Measurements from ENCODE around the gene ANKMY1.

ANKMY1 gene

GRCh38 chr2:240529344-240529999 lies 28.3 kb downstream of the ANKMY1 start:
- Histone ChIP-seq H3K9ac (no peak overlapping the region), H3K4me2 (ENCODE audit: low read length) (no peak overlapping the region), H3K79me2 (peaks cover 2% of the 10 kb centered on the region), H3K27ac (no peak overlapping the region), H3K4me3 (ENCODE audit: low read depth, low read length) (no peak overlapping the region), H3K9me3 (ENCODE audit: control insufficient read depth, low read length) (no peaks in the 10 kb centered on the region), H3K27me3 (ENCODE audit: control insufficient read depth, insufficient read depth, low read length) (no peaks in the 10 kb centered on the region), H3K4me1 (no peaks in the 10 kb centered on the region), H3K36me3 (ENCODE audit: control insufficient read depth, insufficient read depth, low read length) (no peaks in the 10 kb centered on the region), H2AFZ (no peak overlapping the region)
- TF ChIP-seq CTCF (IDR thresholded peaks at IDR 0.05): no peak

DNA sequence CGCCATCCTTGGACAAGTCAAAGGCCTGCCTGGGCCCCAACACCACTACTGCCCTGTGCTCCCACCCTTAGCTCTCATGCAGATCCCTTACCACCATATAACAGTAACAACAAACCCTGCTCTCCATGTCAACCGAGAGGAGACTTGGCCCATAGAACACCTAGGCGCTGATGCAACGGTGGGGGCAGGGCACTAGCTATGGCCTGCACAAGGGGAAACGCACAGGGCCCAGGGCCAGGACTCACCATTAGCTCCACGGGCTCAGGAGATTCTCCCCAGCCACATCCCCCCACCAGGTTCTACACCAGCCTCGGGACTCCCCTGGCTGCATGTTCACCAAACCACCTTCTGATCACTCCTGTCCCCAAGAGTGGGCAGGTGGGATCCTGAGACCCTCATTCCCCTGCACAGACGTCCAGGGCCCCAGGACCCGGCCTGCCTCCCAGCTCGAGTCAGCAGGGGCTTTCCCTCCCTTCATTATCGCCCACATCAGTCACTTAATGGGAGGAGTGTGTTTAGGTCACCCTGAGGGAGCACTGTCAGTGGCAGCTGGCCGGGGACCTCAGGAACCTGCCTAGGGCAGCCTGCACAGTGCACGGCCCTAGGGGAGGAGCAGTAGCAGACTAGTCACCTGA lies 29.3 kb downstream of the ANKMY1 start:
- Histone ChIP-seq H3K36me3 (ENCODE audit: control insufficient read depth, insufficient read depth, low read length) (no peaks in the 10 kb centered on the region), H3K9me3 (ENCODE audit: control insufficient read depth, low read length) (no peaks in the 10 kb centered on the region), H3K27me3 (ENCODE audit: control insufficient read depth, insufficient read depth, low read length) (no peaks in the 10 kb centered on the region)

GRCh38 chr2:240527153-240527750 lies 30.5 kb downstream of the ANKMY1 start:
- Histone ChIP-seq H3K4me3 (ENCODE audit: low read depth, low read length) (no peak overlapping the region), H3K4me1 (no peaks in the 10 kb centered on the region), H3K79me2 (peaks cover 2% of the 10 kb centered on the region), H2AFZ (no peak overlapping the region), H3K9ac (no peak overlapping the region), H3K4me2 (ENCODE audit: low read length) (no peak overlapping the region), H3K27ac (no peak overlapping the region), H3K9me3 (ENCODE audit: control insufficient read depth, low read length) (no peaks in the 10 kb centered on the region), H3K27me3 (ENCODE audit: control insufficient read depth, insufficient read depth, low read length) (no peaks in the 10 kb centered on the region), H3K36me3 (ENCODE audit: control insufficient read depth, insufficient read depth, low read length) (no peaks in the 10 kb centered on the region)
- no peak for TF ChIP-seq CTCF (IDR thresholded peaks at IDR 0.05)

More for the DNA sequence above, 29.3 kb downstream of the ANKMY1 start:
- Histone ChIP-seq H3K4me2 (ENCODE audit: low read length) (no peak overlapping the region), H3K4me3 (ENCODE audit: low read depth, low read length) (no peak overlapping the region), H3K27ac (no peak overlapping the region), H2AFZ (no peak overlapping the region), H3K9ac (no peak overlapping the region), H3K4me1 (no peaks in the 10 kb centered on the region), H3K79me2 (peaks cover 2% of the 10 kb centered on the region)
- no peak for TF ChIP-seq CTCF (IDR thresholded peaks at IDR 0.05)

GRCh38 chr2:240526521-240526920 lies 31.3 kb downstream of the ANKMY1 start:
- Histone ChIP-seq H2AFZ (no peak overlapping the region), H3K9me3 (ENCODE audit: control insufficient read depth, low read length) (no peaks in the 10 kb centered on the region), H3K9ac (no peak overlapping the region), H3K4me3 (ENCODE audit: low read depth, low read length) (no peak overlapping the region), H3K36me3 (ENCODE audit: control insufficient read depth, insufficient read depth, low read length) (peaks cover 2% of the 10 kb centered on the region), H3K79me2 (peaks cover 2% of the 10 kb centered on the region), H3K4me1 (no peaks in the 10 kb centered on the region), H3K27ac (no peak overlapping the region), H3K4me2 (ENCODE audit: low read length) (no peak overlapping the region), H3K27me3 (ENCODE audit: control insufficient read depth, insufficient read depth, low read length) (no peaks in the 10 kb centered on the region)
- no peak for TF ChIP-seq CTCF (IDR thresholded peaks at IDR 0.05)

Measured in parathyroid adenoma (tissue), 2 donors.